ENCODE measurements around the gene ZBTB17. TPM values are rescaled to one million over a fixed set of nuclear protein-coding genes. Genes with fewer than 3 reads are reported as not detected.
A peak's percentile ranks its signal among the peaks of the same experiment; 100 is the strongest.
"Not testable (repeated sequence)": the region's sequence is repeated elsewhere in the genome, so short reads cannot be mapped to it uniquely, and the experiment has no call there.

The ZBTB17 gene
- total RNA-seq, 1 donor from 2014 or later = 68.8 TPM

DNA sequence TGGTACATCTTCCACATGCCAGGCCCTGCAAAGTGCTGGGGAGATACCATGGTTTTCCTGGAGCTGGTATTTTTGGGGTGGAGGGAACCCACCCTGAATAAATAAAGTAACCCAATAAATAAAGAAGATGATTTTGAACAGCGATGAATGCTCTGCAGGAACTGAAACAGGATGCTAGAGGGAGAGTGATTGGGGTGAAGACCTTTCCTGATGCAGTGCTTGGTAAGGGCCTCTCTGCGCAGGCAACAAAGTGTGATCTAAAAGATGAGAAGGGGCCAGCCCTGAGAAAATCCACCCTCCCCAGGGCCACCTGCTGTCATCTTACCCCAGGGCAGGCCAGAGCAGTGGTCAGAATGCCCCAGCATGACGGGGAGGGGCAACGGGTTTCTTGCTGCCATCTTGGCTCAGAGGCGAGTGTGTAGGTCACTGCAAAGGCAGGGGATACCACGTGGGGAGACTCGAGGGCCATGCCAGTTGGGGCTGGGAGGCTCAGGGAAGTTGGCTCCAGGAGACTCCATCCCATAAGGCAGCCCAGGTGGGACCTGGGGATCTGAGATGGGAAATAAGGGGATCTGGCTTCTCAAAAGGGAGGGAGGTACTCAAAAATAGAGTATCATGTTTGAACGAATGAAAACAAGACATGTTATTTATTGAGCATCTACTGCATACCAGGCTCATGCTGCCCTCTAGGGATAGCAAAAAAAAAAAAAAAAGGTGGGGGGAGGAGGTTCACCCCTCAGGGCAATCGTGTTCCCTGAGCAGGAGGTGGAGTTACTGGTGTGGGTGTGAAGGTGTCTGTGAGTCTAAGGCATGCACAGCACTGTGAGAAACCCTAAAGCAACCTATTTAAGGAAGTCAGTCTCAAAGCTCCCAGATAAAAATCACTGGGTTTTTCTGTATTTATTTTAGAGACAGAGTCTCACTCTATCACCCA lies 30.9 kb upstream of the ZBTB17 start:
- peaks cover 19% of the 10 kb centered on the region for H3K4me1 Mint-ChIP-seq (ENCODE audit: low read depth)
- no peak overlapping the region for H3K4me3 Mint-ChIP-seq
- intact Hi-C loops (cut with micrococcal nuclease) = loop anchor here (2.0 to 5.0 kb wide), 3 partner anchors 54 to 204 kb away; no protein-coding TSS in a partner anchor
- no peaks in the 10 kb centered on the region for H3K36me3 Mint-ChIP-seq (ENCODE audit: low read depth)
- H3K27me3 Mint-ChIP-seq (ENCODE audit: insufficient read depth) = no peaks in the 10 kb centered on the region
- H3K27ac Mint-ChIP-seq = no peak overlapping the region
- no peak for DNase-seq (ENCODE audit: low spot score)
- H3K9me3 Mint-ChIP-seq = no peaks in the 10 kb centered on the region

DNA sequence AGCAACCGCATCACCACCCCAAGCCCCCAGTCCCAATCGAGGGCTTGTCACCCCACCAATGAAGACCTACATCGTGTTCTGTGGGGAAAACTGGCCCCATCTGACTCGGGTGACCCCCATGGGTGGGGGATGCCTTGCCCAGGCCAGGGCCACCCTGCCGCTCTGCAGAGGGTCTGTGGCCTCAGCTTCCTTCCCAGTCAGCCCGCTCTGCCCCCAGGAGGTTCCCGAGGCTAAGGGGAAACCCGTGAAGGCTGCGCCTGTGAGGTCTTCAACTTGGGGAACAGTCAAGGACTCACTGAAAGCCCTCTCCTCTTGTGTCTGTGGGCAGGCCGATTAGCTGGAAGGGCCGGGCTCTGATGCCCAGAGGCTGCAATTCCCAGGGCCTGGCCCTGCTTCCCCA lies 30.1 kb upstream of the ZBTB17 start:
- H3K27me3 Mint-ChIP-seq (ENCODE audit: insufficient read depth) = no peaks in the 10 kb centered on the region
- intact Hi-C loops (cut with micrococcal nuclease) = loop anchor here (2.0 to 5.0 kb wide), 3 partner anchors 53 to 203 kb away; no protein-coding TSS in a partner anchor

DNA sequence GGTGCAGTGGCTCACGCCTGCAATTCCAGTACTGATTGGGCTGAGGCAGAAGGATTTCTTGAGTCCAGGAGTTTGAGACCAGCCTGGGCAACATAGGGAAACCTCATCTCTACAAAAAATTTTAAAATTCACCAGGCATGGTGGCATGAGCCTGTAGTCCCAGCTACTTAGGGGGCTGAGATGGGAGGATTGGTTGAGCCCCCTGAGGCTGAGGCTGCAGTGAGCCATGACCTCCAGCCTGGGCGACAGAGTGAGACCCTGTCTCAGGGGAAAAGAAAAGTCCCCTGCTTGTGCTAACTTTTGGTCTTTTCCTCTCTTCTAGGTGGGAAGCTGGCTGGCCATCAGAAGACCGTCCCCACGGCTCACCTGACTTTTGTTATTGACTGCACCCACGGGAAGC lies 29.7 kb upstream of the ZBTB17 start:
- Mint-ChIP-seq H3K27ac (no peak overlapping the region), H3K9me3 (no peaks in the 10 kb centered on the region), H3K36me3 (ENCODE audit: low read depth) (no peaks in the 10 kb centered on the region), H3K27me3 (ENCODE audit: insufficient read depth) (no peaks in the 10 kb centered on the region), H3K4me1 (ENCODE audit: low read depth) (peaks cover 19% of the 10 kb centered on the region), H3K4me3 (no peak overlapping the region)
- DNase-seq (ENCODE audit: low spot score) = no peak
- intact Hi-C loops (cut with micrococcal nuclease) = loop anchor here (5.0 kb wide), 1 partner anchor 188 kb away; no protein-coding TSS in a partner anchor

More for the DNA sequence above, 30.1 kb upstream of the ZBTB17 start:
- peaks cover 19% of the 10 kb centered on the region for H3K4me1 Mint-ChIP-seq (ENCODE audit: low read depth)
- DNase-seq (ENCODE audit: low spot score) = no peak
- no peaks in the 10 kb centered on the region for H3K36me3 Mint-ChIP-seq (ENCODE audit: low read depth)
- no peak overlapping the region for H3K27ac Mint-ChIP-seq
- H3K9me3 Mint-ChIP-seq = no peaks in the 10 kb centered on the region
- no peak overlapping the region for H3K4me3 Mint-ChIP-seq

DNA sequence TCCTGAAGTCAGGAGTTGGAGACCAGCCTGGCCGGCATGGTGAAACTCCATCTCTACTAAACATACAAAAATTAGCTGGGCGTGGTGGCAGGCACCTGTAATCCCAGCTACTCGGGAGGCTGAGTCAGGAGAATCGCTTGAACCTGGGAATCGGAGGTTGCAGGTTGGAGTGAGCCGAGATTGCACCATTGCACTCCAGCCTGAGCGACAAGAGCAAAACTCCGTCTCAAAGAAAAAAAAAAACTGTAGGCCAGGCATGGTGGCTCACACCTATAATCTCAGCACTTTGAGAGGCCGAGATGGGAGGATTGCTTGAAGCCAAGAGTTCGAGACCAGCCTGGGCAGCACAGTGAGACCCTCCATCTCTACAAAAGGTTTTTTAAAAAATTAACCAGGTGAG lies 25.4 kb upstream of the ZBTB17 start:
- DNase-seq (ENCODE audit: low spot score); H3K4me3 Mint-ChIP-seq; intact Hi-C loops (cut with micrococcal nuclease); H3K27ac Mint-ChIP-seq; H3K36me3 Mint-ChIP-seq (ENCODE audit: low read depth); H3K9me3 Mint-ChIP-seq; H3K27me3 Mint-ChIP-seq (ENCODE audit: insufficient read depth); H3K4me1 Mint-ChIP-seq (ENCODE audit: low read depth): not testable (repeated sequence)

DNA sequence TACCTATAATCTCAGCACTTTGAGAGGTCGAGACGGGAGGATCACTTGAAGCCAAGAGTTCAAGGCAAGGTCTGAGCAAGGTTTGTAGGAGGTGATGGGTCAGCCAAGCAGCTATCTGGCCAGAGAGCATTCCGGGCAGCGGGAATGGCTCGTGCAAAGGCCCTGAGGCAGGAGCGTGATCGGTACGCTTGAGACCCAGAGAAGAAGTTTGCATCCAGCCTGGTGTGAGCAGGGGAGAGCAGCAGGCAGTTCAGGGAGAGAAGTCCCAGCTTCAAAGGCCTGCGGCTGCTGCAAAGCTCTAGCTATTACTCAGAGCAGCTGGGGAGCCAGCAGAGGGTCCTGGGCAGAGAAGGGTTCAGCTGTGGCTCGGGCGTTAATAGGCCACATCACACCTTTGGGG lies 23.0 kb upstream of the ZBTB17 start:
- intact Hi-C loops (cut with micrococcal nuclease) = no loop called here
- H3K4me3 Mint-ChIP-seq = no peak overlapping the region
- no peaks in the 10 kb centered on the region for H3K36me3 Mint-ChIP-seq (ENCODE audit: low read depth)
- H3K9me3 Mint-ChIP-seq = no peaks in the 10 kb centered on the region
- no peak overlapping the region for H3K27ac Mint-ChIP-seq
- H3K27me3 Mint-ChIP-seq (ENCODE audit: insufficient read depth) = peaks cover 2% of the 10 kb centered on the region
- no peak for DNase-seq (ENCODE audit: low spot score)
- H3K4me1 Mint-ChIP-seq (ENCODE audit: low read depth) = no peaks in the 10 kb centered on the region

DNA sequence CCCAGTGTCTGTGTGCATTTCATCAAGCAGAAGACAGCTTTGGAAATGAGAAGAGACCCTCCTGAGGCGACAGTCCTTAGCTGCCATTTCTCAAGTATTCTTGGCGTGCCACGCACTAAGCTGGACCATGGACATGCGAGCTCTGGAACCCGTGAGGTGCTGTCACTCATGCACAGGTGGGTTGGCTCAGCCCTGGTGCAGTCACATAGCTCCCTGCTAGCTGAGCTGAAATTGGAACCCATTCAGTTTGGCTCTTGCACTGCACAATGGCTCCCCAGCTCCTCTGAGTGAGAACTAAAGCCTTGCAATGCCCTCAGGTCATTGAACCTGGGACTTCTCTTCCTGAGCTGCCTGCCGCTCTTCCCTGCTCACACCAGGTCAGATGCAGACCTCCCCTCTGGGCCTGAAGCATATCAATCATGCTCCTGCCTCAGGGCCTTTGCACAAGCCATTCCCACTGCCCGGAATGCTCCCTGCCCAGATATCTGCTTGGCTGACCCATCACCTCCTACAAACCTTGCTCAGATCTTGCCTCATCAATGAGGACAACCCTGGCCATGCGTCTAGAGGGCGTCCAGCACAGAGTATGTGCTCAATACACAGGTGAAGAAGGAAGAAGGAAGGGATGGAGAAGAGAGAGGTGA lies 21.9 kb upstream of the ZBTB17 start:
- no peak overlapping the region for H3K27ac Mint-ChIP-seq
- intact Hi-C loops (cut with micrococcal nuclease) = no loop called here
- no peaks in the 10 kb centered on the region for H3K36me3 Mint-ChIP-seq (ENCODE audit: low read depth)

DNA sequence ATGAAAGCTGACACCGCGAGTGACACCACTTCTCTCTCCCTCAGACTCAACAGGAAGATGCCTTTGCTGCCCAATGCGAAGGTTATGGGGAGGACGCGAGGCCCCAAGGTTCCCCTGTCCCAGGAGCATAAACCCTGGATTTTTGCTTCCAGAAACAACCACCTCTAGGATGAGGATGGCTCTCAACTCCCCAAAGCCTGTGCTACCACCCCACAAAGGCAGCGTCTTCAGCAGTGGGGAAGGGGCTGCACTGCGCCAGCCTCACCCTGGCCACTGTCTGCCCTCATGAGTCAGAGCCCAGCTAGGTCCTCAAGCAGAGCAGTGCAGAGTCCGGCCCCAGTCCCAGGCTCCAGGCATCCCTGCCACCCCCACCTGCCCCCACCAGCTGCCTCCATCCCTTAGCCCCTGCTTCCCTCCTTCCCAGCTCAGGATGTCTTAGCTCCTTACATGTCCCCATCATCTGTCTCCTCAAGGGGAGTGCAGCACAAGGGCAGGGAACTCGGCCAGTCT lies 21.2 kb upstream of the ZBTB17 start:
- H3K4me3 Mint-ChIP-seq = no peak overlapping the region
- no peaks in the 10 kb centered on the region for H3K4me1 Mint-ChIP-seq (ENCODE audit: low read depth)
- peaks cover 2% of the 10 kb centered on the region for H3K27me3 Mint-ChIP-seq (ENCODE audit: insufficient read depth)
- no peaks in the 10 kb centered on the region for H3K36me3 Mint-ChIP-seq (ENCODE audit: low read depth)
- no peaks in the 10 kb centered on the region for H3K9me3 Mint-ChIP-seq
- intact Hi-C loops (cut with micrococcal nuclease) = no loop called here
- no peak overlapping the region for H3K27ac Mint-ChIP-seq
- DNase-seq (ENCODE audit: low spot score) = no peak

More for the DNA sequence above, 21.9 kb upstream of the ZBTB17 start:
- Mint-ChIP-seq H3K27me3 (ENCODE audit: insufficient read depth) (peaks cover 2% of the 10 kb centered on the region), H3K4me1 (ENCODE audit: low read depth) (no peaks in the 10 kb centered on the region), H3K9me3 (no peaks in the 10 kb centered on the region), H3K4me3 (no peak overlapping the region)
- DNase-seq (ENCODE audit: low spot score) = no peak

DNA sequence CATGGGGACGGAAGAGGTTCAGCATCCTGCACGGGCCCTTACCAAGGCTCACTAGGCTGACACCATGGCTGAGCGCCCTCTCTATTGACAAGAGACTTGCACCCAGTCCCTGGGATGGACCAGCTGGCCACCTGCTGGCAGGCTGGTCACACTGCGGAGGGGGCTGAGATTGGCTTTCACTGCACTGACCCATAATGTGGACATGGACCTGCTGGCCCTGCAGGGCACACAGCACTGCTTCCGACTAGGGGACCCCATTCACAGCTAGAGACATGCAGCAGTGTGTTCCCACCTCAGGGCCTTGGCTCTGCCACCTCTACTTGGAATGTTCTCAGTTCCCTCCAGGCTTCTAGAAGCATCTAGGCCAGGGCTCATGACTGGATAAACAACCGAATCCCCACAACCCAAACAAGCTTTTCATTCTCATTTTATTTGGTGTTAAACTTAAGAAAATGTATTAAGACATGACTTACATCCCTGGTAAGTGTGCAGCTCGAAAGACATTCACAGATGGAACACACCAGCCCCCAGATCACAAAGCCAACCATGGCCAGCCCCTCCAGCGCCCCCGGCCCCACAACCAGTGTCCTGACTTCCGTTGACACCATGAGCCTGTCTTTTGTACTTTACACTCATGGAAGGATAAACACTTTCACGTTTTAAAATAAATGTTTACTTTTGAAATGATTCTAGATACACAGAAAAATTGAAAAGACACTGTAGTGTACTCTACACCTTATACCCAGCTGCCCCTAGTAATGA lies 18.9 kb upstream of the ZBTB17 start:
- Mint-ChIP-seq H3K27ac (no peak overlapping the region), H3K4me3 (no peak overlapping the region), H3K9me3 (no peaks in the 10 kb centered on the region), H3K27me3 (ENCODE audit: insufficient read depth) (peaks cover 2% of the 10 kb centered on the region), H3K4me1 (ENCODE audit: low read depth) (no peaks in the 10 kb centered on the region), H3K36me3 (ENCODE audit: low read depth) (no peaks in the 10 kb centered on the region)
- DNase-seq (ENCODE audit: low spot score) = peak; percentile 29
- intact Hi-C loops (cut with micrococcal nuclease) = loop anchor here (1.0 kb wide), 2 partner anchors 179 to 202 kb away; no protein-coding TSS in a partner anchor

DNA sequence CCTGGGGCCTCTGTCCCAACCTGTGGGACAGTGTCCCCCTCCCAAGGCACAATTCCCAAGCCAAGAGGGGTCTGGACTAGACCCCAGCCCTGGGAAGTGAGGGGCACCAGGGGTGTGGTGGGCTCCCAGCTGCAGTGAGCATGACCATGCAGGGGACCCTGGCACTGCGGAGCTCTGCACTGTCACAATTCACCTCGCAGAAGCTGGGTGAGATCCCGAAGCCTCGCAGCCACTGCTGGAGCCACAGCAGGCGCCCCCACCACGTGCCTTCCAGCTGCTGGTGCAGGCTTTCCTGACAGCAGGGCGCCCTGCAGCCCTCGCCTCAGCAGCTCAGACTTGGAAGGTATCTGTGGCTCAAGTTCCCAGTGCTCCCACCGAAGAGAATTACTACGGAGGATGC lies 18.2 kb upstream of the ZBTB17 start:
- H3K36me3 Mint-ChIP-seq (ENCODE audit: low read depth) = no peaks in the 10 kb centered on the region
- no peak overlapping the region for H3K27ac Mint-ChIP-seq
- H3K27me3 Mint-ChIP-seq (ENCODE audit: insufficient read depth) = peaks cover under 1% of the 10 kb centered on the region

DNA sequence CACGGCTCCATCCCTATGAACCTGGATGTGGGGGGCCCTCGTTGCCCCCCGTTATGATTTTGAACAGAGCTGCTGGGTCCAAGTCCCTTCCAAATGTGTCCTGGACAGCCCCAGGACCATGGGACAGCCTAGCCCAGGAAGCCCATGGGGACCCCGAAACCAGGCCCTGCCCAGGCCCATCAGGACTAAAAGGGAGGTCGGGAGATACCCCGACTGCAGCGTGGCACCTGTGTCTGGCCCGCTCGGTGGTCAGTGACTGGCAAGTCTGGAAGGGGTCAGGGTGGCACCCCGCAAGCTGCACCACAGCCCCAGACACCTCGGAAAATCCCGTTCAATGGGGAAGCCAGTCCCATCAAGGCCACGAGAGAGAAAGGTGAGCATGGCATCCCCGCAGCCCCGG lies 17.8 kb upstream of the ZBTB17 start:
- Mint-ChIP-seq H3K4me1 (ENCODE audit: low read depth) (no peaks in the 10 kb centered on the region), H3K4me3 (no peak overlapping the region), H3K27me3 (ENCODE audit: insufficient read depth) (peaks cover 4% of the 10 kb centered on the region), H3K27ac (no peak overlapping the region), H3K9me3 (no peaks in the 10 kb centered on the region), H3K36me3 (ENCODE audit: low read depth) (no peaks in the 10 kb centered on the region)
- intact Hi-C loops (cut with micrococcal nuclease) = loop anchor here (1.0 kb wide), 2 partner anchors 178 to 201 kb away; no protein-coding TSS in a partner anchor
- DNase-seq (ENCODE audit: low spot score) = no peak

More for the DNA sequence above, 18.2 kb upstream of the ZBTB17 start:
- no peaks in the 10 kb centered on the region for H3K9me3 Mint-ChIP-seq
- H3K4me1 Mint-ChIP-seq (ENCODE audit: low read depth) = no peaks in the 10 kb centered on the region
- DNase-seq (ENCODE audit: low spot score) = no peak
- intact Hi-C loops (cut with micrococcal nuclease) = loop anchor here (1.0 kb wide), 2 partner anchors 179 to 202 kb away; no protein-coding TSS in a partner anchor
- no peak overlapping the region for H3K4me3 Mint-ChIP-seq

DNA sequence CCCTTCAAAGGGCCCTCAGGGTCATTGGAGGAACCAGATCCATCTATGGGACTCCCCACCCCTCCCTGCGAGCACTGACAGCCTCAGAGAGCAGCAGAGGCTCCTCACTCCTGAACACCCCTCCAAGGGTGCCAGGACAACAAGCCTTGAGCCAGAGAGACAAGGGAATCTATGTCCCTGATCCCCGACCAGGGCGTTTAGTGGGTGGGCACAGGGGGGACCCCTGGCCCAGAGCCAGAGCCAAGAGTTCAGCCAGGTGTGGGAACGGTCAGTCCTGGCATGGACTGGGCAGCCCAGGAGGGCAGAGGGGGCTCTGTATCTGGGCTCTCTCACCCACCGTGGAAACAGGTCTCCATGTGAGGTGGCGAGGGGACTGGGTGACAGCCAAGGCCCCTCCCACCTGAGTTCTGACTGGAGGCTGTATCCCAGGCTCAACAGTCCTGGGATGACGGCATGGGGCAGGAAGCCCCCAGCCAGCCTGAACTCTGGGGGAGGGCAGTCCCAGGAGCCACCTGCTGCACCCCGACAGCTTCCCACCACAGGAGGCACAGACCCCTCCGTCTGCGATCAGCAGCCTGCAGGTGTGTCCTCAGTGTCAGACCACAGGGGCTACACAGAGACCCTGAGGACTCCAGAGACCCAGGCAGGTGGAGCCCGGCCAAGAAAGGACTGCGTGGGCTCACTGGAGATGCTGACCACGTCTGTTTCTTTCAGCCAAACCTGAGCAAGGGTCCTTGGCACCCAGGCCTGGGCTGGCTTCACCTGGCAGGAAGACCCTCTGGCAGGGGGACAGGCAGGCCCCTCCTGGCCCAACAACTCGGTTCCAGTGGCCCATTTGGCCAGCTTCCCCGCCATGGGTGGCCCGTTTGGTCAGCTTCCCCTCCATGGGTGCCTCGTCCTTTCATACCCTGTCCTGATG lies 16.9 kb upstream of the ZBTB17 start:
- H3K27me3 Mint-ChIP-seq (ENCODE audit: insufficient read depth) = peaks cover 4% of the 10 kb centered on the region
- no peaks in the 10 kb centered on the region for H3K36me3 Mint-ChIP-seq (ENCODE audit: low read depth)
- H3K4me3 Mint-ChIP-seq = no peak overlapping the region
- H3K4me1 Mint-ChIP-seq (ENCODE audit: low read depth) = no peaks in the 10 kb centered on the region
- no peak for DNase-seq (ENCODE audit: low spot score)
- H3K27ac Mint-ChIP-seq = no peak overlapping the region
- intact Hi-C loops (cut with micrococcal nuclease) = no loop called here
- no peaks in the 10 kb centered on the region for H3K9me3 Mint-ChIP-seq

DNA sequence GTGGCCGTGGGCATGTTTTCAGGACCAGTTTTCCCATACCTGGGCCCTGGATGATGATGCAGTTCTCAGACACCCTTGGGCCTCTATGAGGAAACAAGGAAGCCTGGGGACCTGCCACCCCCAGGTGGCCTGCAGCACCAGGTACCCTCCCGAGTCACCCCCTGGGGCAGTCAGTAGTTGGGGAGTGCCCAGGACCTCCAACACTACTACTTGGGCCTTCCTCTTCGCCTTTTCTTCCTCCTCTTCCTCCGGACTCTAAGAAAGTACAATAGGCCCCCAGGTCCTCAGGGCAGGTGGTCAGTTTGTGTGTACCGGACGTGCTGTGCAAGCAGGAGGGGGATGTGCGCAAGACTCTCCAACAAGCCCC lies 16.3 kb upstream of the ZBTB17 start:
- intact Hi-C loops (cut with micrococcal nuclease) = no loop called here
- H3K9me3 Mint-ChIP-seq = no peaks in the 10 kb centered on the region

More for the DNA sequence above, 16.3 kb upstream of the ZBTB17 start:
- no peak for DNase-seq (ENCODE audit: low spot score)
- peaks cover 4% of the 10 kb centered on the region for H3K27me3 Mint-ChIP-seq (ENCODE audit: insufficient read depth)
- H3K36me3 Mint-ChIP-seq (ENCODE audit: low read depth) = no peaks in the 10 kb centered on the region
- H3K4me1 Mint-ChIP-seq (ENCODE audit: low read depth) = no peaks in the 10 kb centered on the region
- no peak overlapping the region for H3K4me3 Mint-ChIP-seq
- H3K27ac Mint-ChIP-seq = no peak overlapping the region
